Karpas-422 (cell line): ENCODE results near the gene AHDC1. TPM values are rescaled to one million over a fixed set of nuclear protein-coding genes. Genes with fewer than 3 reads are reported as not detected.

ENCODE experiments used
- DNase-seq: peaks from one replicate; pipeline ENCODE4 v3.0.0-alpha.2; 2015
- H2AFZ ChIP-seq: fragments of 200-600 bp; sonication (generic); 2 replicates; pipeline ENCODE4 v1.6.1; 2014; ENCODE audit warnings: antibody characterized with exemption, low read length, mixed read lengths
- H3K27ac ChIP-seq: fragments of 200-600 bp; sonication (generic); 2 replicates; pipeline ENCODE4 v1.5.1; 2014; ENCODE audit warnings: mild to moderate bottlenecking, low read length, moderate library complexity
- H3K27me3 ChIP-seq: fragments of 200-600 bp; sonication (generic); 2 replicates; pipeline ENCODE4 v1.6.1; 2014; ENCODE audit warnings: low read length, mixed read lengths
- H3K36me3 ChIP-seq: fragments of 200-600 bp; sonication (generic); 2 replicates; pipeline ENCODE4 v1.6.1; 2014; ENCODE audit warnings: low read length, mixed read lengths; ENCODE audit not compliant: insufficient read depth
- H3K4me1 ChIP-seq: fragments of 200-600 bp; sonication (generic); 2 replicates; pipeline ENCODE4 v1.6.1; 2014; ENCODE audit warnings: mild to moderate bottlenecking, low read length, mixed read lengths
- H3K4me2 ChIP-seq: fragments of 200-600 bp; sonication (generic); 2 replicates; pipeline ENCODE4 v1.6.1; 2014; ENCODE audit warnings: low read length, low read depth, mild to moderate bottlenecking; ENCODE audit not compliant: poor library complexity, severe bottlenecking
- H3K4me3 ChIP-seq: fragments of 200-600 bp; sonication (generic); 2 replicates; pipeline ENCODE4 v1.5.1; 2014; ENCODE audit warnings: mild to moderate bottlenecking, antibody characterized with exemption, low read length, mixed read lengths
- H3K79me2 ChIP-seq: fragments of 200-600 bp; sonication (generic); 2 replicates; pipeline ENCODE4 v1.6.1; 2014; ENCODE audit warnings: mild to moderate bottlenecking, low read length, mixed read lengths
- H3K9ac ChIP-seq: fragments of 200-600 bp; sonication (generic); 2 replicates; pipeline ENCODE4 v1.6.0; 2014; ENCODE audit warnings: low read length
- H3K9me2 ChIP-seq: fragments of 200-600 bp; sonication (generic), shearing (Covaris generic); replicated peaks from 2 replicates; pipeline ENCODE4 v1.6.0; 2014; ENCODE audit warnings: mild to moderate bottlenecking, low read length, moderate library complexity; ENCODE audit not compliant: insufficient read depth
- H3K9me3 ChIP-seq: fragments of 300-700, 200-600 bp; sonication (generic); 2 replicates; pipeline ENCODE4 v1.6.1; 2014; ENCODE audit warnings: low read length, mixed read lengths
- H4K20me1 ChIP-seq: fragments of 200-600 bp; sonication (generic); 2 replicates; pipeline ENCODE4 v1.6.1; 2014; ENCODE audit warnings: mild to moderate bottlenecking, antibody characterized with exemption, low read length, low read depth; ENCODE audit not compliant: insufficient read depth
- total RNA-seq: library from RNA; depleted of rRNA; stranded (reverse); fragments of >200 nt; shearing (Covaris generic); gene quantifications from 2 replicates; pipeline ENCODE4 v1.2.3, GENCODE V29; 2014; ENCODE audit warnings: low replicate concordance

Gene AHDC1
- total RNA-seq, 1 experiment from 2014 or later, result 2.2 TPM

DNA sequence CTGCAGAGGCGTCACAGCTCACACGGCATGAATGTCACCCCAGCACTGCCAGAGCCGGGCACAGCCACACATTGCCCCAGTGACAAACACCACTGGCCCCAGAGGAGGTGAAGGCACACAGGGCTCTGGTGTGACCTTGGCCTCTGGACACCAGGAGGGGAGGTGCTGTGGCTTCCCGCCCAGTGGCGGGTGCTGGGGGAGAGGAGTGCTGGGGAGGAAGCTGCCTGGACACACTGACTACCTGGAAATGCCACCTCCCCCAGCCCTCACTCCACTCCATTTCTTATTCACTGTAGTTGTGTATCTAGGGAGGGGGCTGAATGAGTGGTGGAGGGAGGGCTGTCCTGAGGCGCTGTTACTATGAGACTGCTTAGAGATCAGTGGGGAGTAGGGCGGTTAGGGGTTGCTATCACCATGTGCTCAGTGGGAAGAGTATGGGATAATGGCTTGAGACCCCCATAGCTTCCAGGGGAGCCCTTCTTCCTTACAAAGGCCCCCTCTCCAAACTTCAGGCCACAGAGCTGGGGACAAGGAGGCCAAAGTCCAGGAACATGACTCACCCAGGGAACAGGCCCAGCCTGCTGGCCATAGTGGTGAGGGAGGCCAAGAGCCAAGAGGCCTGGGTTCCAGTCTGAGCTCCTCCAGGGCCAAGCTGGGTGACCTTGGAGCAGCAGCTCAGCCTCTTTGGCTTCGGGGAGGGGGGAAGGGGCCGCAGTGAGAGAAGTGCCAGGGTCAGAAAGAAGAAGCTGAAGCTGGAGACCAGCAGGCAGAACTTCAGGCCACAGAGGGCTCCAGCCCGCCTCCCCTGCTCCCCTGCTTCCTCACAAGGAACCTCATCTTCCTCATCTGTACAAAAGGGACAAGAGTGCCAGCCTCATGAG, 40.1 kb downstream of the AHDC1 start:
- peaks cover 18% of the 10 kb centered on the region for H4K20me1 ChIP-seq
- peaks cover 8% of the 10 kb centered on the region for H3K4me1 ChIP-seq
- H2AFZ ChIP-seq, result no peak overlapping the region
- no peak overlapping the region for H3K4me2 ChIP-seq
- no peaks in the 10 kb centered on the region for H3K9me2 ChIP-seq
- H3K9ac ChIP-seq, result no peak overlapping the region
- H3K27me3 ChIP-seq, result no peaks in the 10 kb centered on the region
- no peak for DNase-seq
- no peaks in the 10 kb centered on the region for H3K36me3 ChIP-seq
- no peak overlapping the region for H3K4me3 ChIP-seq
- no peaks in the 10 kb centered on the region for H3K9me3 ChIP-seq
- H3K27ac ChIP-seq, result no peak overlapping the region
- H3K79me2 ChIP-seq, result no peaks in the 10 kb centered on the region

DNA sequence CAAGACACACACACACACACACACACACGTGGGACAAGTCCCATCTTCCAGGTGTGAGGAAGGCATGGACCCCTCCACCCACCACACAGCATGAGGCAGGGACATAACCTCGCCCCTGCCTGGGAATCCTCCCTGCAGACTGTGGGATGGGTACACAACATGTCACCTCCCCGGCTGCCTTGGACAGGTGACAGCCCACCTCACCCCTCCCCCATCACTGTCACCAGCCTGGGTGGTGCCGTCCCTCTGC, 40.7 kb downstream of the AHDC1 start:
- no peaks in the 10 kb centered on the region for H3K36me3 ChIP-seq
- H3K4me3 ChIP-seq, result no peak overlapping the region
- no peak overlapping the region for H3K9ac ChIP-seq
- H3K9me3 ChIP-seq, result no peaks in the 10 kb centered on the region
- H3K4me1 ChIP-seq, result peaks cover 5% of the 10 kb centered on the region
- no peaks in the 10 kb centered on the region for H3K27me3 ChIP-seq
- H3K4me2 ChIP-seq, result no peak overlapping the region
- peaks cover 18% of the 10 kb centered on the region for H4K20me1 ChIP-seq
- no peaks in the 10 kb centered on the region for H3K79me2 ChIP-seq
- no peak for DNase-seq
- no peak overlapping the region for H2AFZ ChIP-seq
- H3K9me2 ChIP-seq, result no peaks in the 10 kb centered on the region
- no peak overlapping the region for H3K27ac ChIP-seq

DNA sequence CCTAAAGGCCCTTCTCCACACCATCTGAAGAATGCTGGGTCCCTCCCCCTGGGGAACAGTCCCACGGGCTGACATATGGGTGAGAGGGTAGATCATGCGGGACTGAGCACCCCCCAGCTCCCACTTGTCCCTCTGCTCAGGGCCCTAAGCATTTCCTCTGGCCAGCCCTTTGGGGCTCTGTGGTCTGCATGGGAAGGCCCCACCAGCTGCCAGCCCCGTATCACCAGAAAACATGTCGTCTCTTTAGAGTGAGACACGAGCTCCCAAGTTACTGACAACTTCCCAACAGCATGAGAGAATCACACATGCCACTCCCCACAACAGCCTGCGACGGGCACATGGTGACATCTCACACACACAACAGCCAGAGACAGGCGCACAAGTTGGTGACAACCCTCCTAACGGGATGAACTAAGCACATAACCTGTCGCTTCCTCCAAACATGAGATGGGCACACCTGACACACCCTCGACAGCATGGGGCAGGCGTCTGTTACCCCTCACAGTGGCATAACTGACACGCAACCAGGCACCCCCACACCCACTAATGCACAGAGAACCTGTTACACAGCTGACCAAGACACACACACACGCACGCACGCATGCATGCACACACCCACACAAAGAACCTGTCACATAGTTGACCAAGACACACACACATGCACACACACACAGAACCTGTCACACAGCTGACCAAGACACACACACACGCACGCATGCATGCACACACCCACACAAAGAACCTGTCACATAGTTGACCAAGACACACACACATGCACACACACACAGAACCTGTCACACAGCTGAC, 41.2 kb downstream of the AHDC1 start:
- no peak for DNase-seq
- no peak overlapping the region for H3K9ac ChIP-seq
- H3K9me3 ChIP-seq, result no peaks in the 10 kb centered on the region
- no peaks in the 10 kb centered on the region for H3K9me2 ChIP-seq
- H3K79me2 ChIP-seq, result no peaks in the 10 kb centered on the region
- H3K4me1 ChIP-seq, result peaks cover under 1% of the 10 kb centered on the region; the same call in 1 of the 2 replicates
- no peak overlapping the region for H3K4me2 ChIP-seq
- H4K20me1 ChIP-seq, result peaks cover 14% of the 10 kb centered on the region
- H3K27ac ChIP-seq, result no peak overlapping the region
- H3K36me3 ChIP-seq, result no peaks in the 10 kb centered on the region
- H3K27me3 ChIP-seq, result no peaks in the 10 kb centered on the region
- H2AFZ ChIP-seq, result no peak overlapping the region
- H3K4me3 ChIP-seq, result no peak overlapping the region

DNA sequence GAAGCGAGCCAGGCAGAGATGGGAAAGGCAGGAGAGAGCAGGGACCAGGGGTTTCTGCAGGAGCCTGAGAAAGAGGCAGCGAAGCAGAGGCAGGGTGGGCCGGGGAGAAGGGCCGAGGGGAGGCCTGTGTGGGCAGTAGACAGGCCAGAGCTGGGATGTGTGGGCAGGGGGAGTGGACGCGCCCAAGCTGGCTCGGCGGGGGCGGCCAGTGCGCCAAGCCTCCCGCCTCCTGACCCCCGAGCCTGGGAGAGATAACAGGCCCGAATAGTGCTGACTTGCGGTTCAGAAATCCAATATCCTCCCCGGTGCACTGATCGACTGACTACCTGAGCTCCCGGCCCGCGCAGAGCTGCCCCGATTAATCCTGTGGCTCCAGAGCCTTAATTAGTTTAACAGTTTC, 41.9 kb downstream of the AHDC1 start:
- H2AFZ ChIP-seq, result no peak overlapping the region
- H3K36me3 ChIP-seq, result no peaks in the 10 kb centered on the region
- H3K79me2 ChIP-seq, result no peaks in the 10 kb centered on the region
- H3K4me1 ChIP-seq, result peaks cover 5% of the 10 kb centered on the region; the same call in 1 of the 2 replicates
- no peak for DNase-seq
- no peak overlapping the region for H3K27ac ChIP-seq
- H3K27me3 ChIP-seq, result no peaks in the 10 kb centered on the region
- no peak overlapping the region for H3K9ac ChIP-seq
- no peak overlapping the region for H3K4me2 ChIP-seq
- no peak overlapping the region for H3K4me3 ChIP-seq
- H4K20me1 ChIP-seq, result peaks cover 8% of the 10 kb centered on the region; the same call in 1 of the 2 replicates
- H3K9me3 ChIP-seq, result no peaks in the 10 kb centered on the region
- no peaks in the 10 kb centered on the region for H3K9me2 ChIP-seq

DNA sequence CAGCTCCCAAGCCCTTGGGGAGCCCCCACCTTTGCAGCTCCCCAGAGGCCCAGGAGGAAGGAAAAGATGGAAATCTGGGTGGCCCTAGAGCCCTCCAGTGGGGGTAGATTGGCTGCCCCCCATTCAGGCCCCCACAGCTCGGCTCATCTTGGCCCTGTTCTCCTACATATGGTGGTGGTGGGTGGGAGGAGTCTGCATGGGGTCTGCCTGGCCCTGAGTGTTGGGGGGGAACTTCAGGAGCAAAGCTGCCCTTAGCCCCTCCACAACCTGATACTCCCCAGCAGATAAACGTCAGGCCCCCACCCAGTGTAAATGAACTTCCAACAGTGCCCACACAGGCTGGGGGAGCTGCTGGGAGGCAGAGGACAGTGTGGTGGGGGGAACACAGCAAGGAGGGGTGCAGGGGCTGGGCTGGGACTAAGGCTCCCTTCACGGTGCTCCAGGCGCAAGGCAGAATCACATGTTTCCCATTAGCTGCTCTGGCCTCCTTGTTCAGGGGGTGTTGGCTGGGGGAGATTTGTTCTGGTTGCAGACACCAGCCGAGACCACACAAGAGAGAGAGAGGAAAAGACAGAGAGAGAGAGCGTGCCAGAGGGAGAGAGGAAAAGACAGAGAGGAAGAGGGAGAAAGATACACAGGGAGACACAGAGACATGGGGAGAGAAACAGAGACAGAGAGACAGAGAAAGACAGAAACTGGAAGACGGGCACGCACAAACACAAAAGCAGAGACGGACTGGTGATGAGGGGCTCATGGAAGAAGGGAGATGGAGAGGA, 42.6 kb downstream of the AHDC1 start:
- DNase-seq, result no peak

DNA sequence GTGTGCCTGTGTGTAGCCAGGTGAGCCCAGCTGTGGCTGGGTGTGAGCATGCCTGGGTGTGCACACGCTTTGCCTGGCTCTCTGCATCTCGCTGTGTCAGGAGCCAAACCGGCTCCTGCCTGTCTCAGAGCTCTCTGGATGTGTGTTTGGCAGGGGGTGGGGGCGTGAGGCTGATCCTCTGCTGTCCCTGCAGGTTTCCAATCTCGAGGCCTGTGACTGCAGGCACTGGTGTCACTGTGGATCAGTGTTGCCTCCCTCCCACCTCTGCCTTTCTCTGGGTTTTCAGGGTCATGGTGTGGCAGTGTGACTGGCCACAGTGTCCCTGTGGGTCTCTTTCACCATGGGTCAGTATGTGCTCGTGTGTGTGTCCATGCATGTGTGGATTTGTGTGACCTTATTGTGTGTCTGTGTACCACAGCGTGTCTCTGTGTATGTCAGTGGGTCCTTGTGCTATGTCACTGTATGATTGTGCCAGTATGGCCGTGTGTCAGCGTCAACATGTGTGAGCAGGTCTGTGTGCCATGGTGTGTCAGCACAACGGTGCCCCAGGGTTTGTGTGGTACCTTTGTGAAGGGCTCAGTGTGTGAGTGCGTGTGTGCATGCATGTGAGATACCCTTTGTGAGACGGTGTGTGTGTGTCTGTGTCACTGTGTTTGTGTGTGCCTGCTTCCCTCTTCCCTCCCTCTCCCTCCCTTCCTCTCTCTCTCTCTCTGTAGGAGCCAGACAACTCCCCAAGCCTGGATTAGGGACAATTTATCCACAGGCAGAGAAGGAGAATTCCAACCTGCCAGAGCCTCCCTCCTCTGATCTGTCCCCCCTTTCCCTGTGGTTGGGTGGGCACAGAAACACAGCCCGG, 43.4 kb downstream of the AHDC1 start:
- no peak overlapping the region for H3K4me3 ChIP-seq
- no peaks in the 10 kb centered on the region for H3K9me2 ChIP-seq
- no peak overlapping the region for H3K27ac ChIP-seq
- H3K4me1 ChIP-seq, result peaks cover 16% of the 10 kb centered on the region
- no peak for DNase-seq
- peaks cover 4% of the 10 kb centered on the region; the same call in 1 of the 2 replicates for H4K20me1 ChIP-seq
- H2AFZ ChIP-seq, result no peak overlapping the region
- H3K9ac ChIP-seq, result no peak overlapping the region
- H3K27me3 ChIP-seq, result no peaks in the 10 kb centered on the region
- no peaks in the 10 kb centered on the region for H3K79me2 ChIP-seq
- no peaks in the 10 kb centered on the region for H3K9me3 ChIP-seq
- H3K4me2 ChIP-seq, result no peak overlapping the region
- no peaks in the 10 kb centered on the region for H3K36me3 ChIP-seq

More for the DNA sequence above, 42.6 kb downstream of the AHDC1 start:
- Histone ChIP-seq H3K9ac (no peak overlapping the region), H3K27me3 (no peaks in the 10 kb centered on the region), H3K4me3 (no peak overlapping the region), H3K4me1 (peaks cover 10% of the 10 kb centered on the region), H3K79me2 (no peaks in the 10 kb centered on the region), H3K9me3 (no peaks in the 10 kb centered on the region), H3K4me2 (no peak overlapping the region), H4K20me1 (peaks cover 4% of the 10 kb centered on the region; the same call in 1 of the 2 replicates), H3K9me2 (no peaks in the 10 kb centered on the region), H2AFZ (no peak overlapping the region), H3K27ac (no peak overlapping the region), H3K36me3 (no peaks in the 10 kb centered on the region)

DNA sequence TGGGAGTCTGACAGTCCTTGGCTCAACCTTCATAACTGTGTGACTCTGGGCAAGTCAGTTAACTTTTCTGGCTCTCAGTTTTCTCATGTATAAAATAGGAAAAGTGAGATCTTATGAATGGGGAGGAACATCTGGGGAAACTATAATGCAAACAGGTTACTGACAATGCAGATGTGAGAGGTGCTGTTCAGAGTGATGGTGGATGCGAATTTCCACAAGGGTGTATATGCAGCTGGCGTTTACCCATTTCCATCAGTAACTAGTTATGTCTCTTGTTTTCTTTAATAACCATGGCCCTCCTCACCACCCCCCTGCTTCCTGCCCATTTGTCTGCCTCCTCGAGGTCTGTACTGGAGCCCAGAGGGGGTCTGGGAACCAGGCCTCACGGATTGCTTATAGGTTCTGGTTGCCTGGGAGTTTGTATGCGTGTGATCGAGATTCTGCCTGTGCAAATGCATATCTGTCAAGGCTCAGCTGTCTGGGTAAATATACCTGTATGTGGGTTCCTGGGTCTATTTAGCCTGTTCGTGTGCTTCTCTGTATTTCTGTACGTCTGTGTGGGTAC, 44.4 kb downstream of the AHDC1 start:
- Histone ChIP-seq H3K4me1 (peaks cover 20% of the 10 kb centered on the region), H3K9ac (no peak overlapping the region), H3K9me3 (no peaks in the 10 kb centered on the region), H3K79me2 (no peaks in the 10 kb centered on the region), H3K9me2 (no peaks in the 10 kb centered on the region), H3K27me3 (no peaks in the 10 kb centered on the region), H3K4me2 (no peak overlapping the region), H3K27ac (no peak overlapping the region), H3K4me3 (no peak overlapping the region), H4K20me1 (peaks cover 4% of the 10 kb centered on the region; the same call in 1 of the 2 replicates), H2AFZ (no peak overlapping the region), H3K36me3 (no peaks in the 10 kb centered on the region)
- no peak for DNase-seq
